ENCODE measurements around the gene TLN1.
A peak's percentile ranks its signal among the peaks of the same experiment; 100 is the strongest.

The TLN1 gene

DNA sequence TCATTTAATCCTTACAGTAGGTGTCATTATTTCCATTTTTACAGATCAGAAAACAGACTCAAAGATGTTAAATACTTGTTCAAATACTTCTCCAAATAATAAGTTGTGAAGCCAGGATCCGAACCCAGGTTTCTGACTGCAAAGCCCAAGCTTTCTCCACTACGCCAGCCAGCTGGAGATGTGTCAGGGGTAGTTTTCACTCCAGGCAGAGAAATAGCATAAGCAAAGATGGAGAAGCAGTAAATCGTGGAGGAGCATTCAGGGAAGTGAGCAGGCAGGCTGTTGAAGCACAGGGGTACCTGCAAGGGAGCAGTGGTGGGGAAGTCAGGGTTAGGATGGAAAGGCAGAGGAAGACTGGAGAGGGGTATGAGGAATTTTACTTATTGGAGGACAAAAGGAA lies 2.9 kb downstream of the TLN1 start:
- DNase-seq = no peak

DNA sequence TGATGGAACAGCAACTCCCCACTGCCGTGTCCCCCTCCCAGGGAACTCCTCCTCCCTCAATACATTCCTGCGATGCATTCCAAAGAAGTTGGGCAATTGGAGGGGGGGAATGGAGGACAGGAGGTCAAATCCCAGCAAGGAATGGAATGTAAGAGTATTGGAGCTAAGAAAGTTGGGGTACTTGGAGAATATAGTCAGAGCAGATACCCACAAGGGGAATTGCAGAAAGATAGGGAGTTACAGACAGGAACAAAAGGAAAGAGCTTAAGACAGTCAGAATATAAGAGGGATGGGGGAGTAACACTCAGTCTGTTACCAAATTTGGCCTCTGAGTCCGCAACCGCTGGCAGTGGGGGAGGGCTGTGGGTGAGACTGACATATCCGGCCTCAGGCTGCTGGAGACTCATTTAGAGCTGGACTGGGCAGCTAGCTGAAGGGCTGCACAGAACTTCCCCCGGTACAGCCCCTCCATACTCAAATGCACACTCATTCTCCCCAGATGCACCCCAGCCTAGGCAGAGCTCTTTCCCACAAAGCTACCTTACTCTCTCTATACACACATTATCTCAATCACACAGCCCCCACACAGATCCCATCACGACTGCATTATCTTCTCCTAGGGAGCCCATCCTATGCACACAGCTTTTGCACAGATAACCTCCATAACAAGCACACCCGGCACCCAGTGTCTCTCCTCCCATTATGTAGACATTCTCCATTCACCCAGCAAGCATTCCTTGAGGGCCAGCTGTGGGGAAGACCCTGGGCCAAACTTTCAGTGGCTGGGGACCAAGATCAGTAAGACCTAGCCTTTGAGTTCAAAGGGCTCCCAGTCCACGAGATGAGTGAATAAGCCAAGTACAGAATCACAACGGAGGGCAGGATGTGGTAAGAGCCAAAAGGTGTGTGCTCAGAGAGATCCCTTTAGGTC lies 3.7 kb downstream of the TLN1 start:
- peak; percentile 63 for DNase-seq

DNA sequence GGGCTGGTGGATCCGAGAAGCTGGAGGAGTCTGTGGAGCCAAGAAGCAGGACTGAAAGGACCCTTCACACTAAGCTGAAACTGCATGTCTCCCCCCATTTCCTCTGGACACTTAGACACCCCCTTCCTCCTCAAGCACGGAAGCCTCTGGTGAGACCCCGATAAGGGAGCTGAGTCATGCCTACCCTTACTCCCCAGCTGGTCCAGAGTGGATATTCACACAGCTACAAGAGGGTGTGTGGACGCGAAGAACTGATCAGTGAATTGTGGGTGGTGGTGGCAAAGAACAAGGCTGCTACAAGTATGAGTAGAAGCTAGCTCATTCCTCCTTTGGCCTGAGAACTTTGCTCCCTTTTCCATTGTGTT lies 4.3 kb downstream of the TLN1 start:
- no peak for DNase-seq

DNA sequence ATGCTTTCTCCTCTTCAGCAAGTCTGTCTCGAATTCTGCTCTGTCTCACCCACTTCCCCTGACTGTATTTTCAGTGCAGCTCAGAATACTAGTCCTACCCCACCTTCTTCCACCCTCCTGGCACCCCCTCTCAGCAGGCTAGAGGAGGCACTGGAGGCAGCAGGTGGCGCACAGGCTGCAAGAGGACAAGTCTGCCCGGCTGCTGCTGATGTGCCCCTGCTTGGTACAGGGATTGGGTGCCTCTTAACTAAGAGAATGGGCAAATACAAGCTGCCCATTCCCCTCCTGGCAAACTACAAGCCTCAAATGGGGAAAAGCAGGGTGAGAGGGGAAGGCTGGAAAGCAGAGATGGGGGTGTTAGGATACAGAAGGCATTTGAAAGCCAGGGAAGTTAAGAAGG lies 5.1 kb downstream of the TLN1 start:
- DNase-seq = no peak

DNA sequence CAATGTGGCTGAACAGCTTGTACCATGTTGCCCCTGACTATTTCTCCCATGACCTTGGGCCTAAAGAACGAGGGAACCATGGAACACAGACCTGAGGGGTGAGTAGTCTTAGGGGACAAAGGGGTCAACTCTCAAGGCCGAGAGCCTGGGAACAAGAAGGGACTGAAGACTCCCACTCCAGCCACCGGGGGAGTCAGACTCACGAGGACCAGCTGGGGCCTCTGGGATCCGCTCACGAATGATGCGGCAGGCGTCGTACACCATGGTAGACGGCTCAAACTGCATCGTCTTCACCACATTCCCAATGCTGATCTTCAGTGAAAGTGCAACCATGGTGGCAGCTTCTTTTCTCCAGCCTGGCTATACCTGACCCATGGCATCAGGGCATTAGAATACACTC lies 6.6 kb downstream of the TLN1 start:
- DNase-seq = no peak

DNA sequence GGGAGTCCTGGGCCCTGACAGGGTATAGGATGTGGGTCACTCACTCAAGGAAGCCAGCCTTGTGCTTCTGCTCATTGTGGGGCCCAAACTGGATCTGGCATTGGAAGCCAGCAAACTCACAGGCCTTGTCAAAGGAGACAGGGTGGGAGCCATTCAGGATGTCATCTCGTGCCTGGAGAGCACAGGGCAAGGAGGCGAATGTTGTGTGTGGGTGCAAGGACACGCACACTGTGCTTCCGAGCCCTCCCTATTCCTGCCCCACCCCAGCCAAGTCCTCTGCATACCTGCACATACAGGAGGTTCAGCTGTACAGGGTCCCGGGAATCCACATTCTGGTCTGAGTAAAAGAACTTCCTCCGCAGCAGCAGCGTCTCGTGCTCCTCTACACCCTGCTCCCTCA lies 8.1 kb downstream of the TLN1 start:
- no peak for DNase-seq

DNA sequence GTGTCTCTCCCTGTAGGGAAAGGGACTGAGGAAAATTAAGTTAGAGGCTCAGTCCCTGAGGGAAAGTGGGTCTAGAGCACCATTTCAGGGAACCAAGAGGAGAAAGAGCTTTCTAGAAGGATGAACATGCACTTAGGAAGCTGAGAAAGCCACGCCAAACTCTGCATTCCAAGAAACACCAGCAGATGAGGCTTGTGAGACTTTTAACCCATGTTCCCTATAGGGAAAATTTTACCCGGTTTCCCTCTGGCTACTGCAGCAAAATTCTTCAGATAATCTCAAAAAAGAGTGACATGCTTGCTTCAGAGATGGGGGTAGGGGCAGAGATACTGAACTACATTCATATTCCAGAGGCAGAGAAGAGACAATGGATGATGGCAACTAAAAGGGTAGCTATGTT lies 8.6 kb downstream of the TLN1 start:
- no peak for DNase-seq

DNA sequence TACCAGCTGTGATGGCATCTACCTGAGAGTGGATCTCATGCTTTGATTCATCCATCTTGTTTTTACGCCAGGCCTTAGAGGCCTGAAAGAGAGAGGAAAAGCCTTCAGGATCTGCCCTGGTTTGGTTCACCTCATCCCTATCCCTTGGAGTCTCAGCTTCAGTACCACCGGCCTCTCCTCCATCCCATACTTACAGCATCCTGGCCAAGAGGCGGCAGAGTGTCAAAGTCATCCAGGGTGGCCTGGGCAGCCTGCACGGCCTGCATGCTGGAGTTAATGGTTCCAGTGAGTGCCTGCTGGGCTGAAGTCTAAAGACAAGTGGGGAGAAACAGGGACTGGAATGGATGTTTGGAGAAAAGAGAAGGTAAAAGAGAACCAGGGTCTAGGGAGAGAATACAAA lies 12.4 kb downstream of the TLN1 start:
- DNase-seq = no peak

DNA sequence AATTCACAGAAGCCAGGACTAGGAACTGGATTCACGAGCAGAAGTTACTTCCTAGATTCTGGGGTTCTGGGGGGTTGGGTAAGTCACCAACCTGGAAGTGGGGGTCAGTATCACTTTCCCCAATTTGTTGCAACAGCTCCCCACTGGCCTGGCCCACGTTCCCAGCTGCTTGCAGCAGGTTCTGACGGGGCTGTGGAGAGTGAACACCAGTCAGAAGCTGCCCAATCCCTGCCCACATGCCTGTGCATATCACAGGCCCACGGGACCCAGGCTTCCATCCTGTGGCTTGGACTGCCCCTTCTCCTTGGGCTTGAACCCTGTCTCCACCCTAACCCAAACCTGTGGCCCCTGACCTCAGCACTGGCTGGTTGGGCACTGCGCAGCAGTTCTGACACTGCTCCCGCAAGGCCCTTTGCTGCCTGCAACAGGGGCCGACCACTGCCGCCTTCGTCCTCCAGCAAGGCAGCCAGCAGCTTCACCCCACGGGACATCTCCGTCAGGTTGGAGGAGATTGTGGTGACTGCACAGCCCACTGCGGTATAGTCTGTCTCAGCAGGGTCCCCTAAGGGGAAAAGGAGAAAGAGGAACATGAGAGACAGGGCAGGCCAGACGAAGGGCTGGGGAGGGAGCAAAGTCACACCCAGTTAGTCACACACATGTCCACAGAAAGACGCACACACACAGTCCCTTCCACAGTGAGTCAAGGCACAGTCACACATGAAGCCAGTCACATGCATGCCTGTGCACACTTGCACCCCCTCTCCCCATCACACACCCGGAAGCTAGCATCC lies 13.1 kb downstream of the TLN1 start:
- DNase-seq = no peak

DNA sequence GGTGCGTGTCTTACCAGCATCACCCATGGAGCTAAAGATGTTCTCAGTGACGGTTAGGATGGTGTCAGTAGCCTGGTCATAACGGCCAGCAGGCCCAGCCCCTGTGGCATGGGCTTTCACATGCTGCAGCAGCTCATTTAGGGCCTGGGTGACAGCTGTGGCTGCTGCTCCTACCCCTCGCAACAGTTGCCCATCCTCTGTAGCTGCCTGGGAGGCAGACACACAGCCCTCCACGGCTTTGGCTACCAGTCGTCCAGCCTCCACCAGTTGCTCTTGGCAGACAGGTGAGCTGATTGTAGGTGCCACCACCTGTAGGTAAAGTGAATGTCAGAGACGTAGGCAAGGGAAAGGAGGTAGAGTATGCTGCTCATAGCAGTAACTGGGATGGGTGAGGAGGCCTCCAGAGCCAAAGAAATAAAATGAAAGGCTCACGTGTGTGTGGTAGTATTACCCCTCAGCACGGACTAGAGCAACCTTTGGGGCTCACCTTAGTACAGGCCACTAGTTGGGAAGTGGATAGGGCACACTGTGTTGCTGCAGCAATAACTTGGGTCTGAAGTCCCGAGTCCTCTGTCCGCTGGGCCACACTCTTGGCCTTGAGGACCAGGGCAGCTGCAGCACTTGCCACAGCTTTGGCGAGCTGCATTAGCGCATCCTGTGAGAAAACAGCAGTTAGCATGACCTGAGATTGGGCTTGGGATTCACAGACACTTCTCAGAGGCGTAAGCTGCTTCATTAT lies 14.7 kb downstream of the TLN1 start:
- DNase-seq = no peak

DNA sequence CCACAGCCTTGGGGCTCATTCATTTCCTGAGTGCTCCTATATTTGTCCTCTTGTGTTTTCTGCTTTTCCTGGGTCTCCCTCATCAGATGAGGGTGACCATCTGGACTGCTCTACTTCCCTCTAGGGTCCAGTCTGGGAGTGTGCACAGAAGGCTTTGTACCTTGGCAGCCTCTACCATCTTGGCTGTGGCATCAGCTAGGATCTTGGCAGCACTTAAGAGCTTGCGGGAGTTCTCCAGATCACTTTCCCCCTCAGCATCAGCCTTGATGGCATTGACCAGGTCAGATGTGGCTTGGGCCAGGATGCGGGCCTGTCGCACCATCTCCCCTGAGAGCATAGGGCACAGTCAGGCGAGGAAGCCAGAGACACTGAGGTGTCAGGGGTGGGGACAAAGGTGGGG lies 15.8 kb downstream of the TLN1 start:
- DNase-seq = no peak

DNA sequence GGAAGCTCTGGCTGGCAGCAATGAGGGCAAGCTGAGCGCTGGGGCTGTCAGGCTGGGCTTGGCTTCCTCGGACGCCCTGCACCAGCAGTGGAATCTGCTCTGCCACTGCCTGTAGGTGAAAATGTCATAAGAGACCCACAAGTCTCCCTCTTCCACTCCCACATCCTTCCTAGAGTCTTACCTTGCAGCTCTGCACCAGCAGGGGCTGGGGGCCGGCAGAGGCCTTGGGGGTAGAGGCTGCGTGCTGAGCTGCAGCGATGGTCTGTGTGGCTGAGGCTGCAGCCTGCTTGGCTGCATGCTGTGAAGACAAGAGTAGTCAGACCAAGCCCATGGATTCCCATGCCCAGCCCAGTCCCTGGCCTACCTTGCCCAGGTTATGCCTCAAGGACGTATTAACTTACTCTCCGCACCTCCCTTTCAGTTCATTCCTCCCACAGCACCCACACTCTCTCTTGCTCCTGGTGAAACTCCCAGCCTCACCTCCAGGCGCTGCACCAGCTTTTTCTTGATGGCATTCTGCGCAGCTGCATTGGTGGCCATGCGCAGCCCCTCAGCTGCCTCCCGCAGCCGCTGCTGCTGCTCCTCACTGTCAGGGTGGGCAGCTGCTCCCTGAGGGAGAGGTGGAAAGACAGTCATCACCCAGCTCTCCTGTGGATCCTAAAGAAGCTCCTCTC lies 17.3 kb downstream of the TLN1 start:
- no peak for DNase-seq

DNA sequence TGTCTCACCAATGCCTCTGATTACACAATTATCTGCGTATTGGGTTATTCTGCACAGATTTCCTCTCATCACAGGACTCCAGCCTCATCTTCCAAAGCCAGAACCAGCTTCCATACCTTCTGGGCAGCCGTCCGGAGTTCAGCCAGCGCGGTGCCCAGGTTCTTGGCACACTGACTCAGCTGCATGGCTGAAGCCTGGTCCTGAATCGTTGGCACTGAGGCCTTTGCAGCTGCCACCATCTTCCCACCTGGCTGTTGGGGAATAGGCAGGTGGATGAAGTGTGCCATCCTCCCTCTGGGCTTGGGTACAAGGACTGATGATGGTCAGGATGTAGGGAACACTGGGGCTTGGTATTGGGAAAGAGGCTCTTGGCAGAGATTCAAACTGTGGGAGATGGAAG lies 17.9 kb downstream of the TLN1 start:
- DNase-seq = no peak

DNA sequence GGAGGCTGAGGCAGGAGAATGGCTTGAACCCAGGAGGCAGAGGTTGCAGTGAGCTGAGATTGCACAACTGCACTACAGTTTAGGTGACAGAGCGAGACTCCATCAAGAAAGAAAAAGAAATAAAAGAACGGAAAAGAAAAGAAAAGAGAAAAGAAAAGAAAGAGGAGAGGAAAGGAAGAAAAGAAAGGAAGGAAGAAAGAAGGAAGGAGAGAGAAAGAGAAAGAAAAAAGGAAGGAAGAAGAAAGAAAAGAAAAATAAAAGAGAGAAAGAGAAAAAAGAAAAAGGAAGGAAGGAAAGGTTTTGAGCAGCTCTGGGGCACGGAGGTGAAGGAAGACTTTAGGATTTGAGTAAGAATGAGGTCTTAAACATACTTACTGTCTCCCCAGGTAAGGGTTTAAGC lies 18.4 kb downstream of the TLN1 start:
- DNase-seq = no peak

DNA sequence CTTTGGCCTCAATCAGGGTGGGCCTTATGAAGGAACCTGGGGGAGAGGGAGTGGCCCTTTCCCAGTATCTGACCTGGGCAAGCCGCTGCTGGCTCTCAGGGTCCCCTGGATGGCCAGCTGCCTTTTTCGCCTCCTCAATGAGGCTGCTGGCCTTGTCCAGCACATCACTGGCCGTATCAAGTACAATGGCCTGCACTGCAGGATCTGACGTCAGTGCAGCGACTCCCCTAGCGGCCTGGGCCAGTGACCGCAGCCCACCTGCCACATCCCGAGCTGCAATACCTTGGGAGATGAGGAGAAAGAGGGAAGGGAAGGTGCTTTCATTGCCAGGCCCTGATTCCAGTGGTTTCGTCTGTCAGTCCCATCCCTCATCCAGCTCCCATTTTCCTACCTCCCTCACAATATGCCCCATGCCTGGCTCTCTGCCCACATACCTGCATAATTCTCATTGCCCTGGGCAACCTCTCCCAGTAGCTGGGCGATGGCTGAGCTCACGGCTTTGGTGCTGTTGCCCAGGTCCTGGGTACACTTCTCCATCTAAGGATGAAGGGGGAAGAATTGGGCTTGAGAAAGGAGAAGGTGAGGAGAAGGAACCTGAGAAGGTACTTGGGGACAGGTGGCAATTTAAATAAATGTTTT lies 19.1 kb downstream of the TLN1 start:
- no peak for DNase-seq

DNA sequence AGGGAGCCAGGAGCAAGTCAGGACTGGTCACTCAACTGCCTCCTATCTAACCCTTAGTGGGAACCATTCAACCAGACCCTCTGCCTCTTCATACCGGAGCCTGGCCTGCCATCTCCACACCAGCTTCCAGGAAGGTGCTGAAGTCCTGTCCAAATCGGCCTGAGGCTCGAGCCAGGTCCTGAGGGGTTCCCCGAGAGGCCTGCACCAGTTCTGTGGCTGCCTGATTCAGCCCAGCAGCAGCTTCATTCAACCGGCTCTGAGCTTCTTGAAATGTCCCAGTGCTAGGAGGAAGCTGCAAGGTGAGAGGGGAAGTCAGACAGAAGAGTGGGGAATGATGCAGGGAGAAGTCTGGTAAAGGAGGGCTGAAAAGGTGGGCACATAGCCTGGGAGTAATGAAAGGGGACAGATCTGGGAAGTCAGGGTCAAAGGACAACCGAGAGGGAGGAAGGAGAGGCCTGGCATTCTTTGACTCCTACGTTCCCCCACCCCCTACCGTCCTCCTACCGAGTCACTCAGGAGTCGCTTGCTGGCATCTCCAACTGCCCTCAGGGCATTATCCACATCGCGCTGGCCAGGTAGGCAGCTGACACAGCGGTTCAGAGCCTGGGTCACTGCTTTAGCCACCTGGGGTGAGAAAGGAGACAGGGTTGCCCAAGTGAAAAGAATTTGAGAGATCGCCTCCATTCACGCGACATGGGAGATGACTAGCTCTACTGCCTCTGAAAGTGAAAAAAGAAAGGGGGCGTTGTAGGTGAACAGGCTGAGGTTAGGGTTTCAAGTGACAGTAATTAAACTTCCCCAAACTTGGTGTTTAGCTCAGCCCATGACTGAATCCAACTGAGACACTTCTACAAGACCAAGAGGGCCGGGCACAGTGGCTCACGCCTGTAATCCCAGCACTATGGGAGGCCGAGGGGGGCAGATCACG lies 20.2 kb downstream of the TLN1 start:
- no peak for DNase-seq

DNA sequence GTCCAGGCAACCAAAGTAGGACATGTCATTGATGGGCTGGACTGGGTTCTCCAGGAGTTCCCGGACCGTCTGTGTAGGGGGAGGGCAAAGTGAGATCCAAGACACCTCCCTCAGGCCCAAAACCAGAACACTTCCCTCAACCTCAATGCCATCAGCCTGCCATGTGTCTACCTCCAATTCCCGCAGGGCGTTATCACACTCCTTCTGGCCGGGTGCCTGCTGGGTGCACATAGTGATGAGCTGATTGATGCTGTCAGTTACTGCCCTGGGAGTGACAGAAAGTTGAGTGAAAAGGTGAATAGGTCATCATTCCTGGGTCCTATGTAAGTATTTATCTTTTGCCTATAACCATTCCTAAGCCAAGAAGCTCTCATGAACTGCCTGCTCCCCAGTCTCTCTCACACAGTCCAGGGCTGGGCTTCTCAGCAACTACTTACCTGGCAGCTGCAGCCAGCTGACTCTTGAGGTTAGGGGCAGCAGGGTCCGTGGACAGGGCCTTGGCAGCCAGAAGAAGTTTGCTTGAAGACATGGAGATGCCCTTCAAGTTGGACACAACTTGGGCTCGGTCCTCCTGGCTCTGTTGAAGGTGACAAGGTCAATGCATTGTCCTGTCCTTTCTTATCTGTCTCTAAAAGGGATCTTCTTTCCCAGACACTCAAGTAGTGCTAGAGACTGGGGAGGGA lies 21.0 kb downstream of the TLN1 start:
- no peak for DNase-seq

DNA sequence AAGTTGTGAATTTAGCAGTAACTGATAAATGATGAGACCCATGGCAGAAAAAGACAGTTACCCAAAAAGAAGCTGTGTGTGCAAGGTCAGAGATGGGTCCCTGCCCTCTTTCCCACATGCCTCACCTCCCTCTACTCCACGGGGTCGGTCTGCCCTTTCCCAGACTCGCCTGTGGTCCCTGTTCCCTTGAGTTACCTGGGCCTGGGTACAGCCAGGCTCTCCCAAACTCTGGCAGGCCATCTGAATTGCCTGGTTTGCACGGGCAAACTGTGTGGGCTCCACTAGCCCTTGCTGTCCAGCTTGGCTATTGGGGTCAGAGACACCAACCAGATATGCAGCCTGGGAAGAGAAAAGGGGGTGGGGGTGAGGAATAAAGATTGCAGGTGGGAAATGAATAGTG lies 23.8 kb downstream of the TLN1 start:
- no peak for DNase-seq

DNA sequence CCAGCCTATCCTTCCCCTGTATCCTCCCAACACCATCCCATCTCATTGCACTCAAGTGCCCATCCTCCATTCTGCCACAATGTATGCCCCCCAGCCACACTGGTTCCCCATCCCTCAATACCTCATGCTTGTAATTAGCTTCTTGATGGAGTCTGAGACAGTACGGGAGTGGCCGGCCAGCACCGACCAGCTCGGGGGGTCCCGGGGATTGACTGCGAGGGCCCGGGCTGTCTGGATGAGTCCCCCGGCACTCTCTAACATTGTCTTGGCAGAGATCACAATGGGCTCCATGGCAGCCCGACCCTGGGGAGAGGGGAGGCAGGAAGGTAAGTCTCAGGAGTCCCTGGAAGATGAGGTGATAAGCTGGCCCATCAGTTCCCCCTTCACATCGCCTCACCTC lies 25.0 kb downstream of the TLN1 start:
- DNase-seq = no peak

DNA sequence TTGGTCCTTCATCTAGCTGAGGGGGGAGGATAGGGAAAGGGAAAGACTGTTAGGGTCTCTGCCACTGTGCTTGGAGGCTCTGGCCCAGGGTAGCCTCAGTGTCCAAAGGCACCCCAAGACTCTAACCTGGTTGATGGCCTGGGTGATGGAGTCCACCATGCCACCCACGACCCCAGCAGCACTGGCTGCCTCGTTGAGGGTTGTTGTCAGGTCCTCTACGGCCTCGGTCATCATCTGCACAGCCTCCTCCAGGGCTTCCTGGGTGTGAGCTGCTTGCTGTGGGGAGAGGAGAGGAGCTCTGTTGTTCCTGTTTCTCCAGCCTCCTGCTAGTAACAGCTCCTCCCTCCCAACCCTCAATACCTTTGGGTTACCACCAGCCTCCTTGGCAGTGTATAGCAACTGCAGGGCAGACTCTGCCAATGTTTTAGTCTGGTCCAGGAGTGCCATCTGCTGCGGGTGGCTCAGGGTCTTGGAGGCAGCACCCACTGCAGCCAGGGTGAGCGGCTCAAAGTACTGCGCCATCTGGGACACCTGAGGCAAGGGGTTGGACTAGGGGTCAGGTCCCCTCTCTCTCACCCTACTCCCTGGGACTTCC lies 26.1 kb downstream of the TLN1 start:
- no peak for DNase-seq

All from right forelimb (tissue), 1 donor.